SK-N-SH treated with all-trans-retinoic acid at 6 μM for 48 hours (cell line): ENCODE measurements around the gene UNC93B1.

Experiments used
- BACH2 ChIP-seq: fragments of 250-450 bp; sonication (Bioruptor Pico); IDR thresholded peaks from 2 replicates; pipeline ENCODE4 v1.9.0; 2021; ENCODE audit warnings: mild to moderate bottlenecking, borderline replicate concordance
- GLIS3 ChIP-seq: fragments of 250-450 bp; sonication (Bioruptor Pico); IDR thresholded peaks from 2 replicates; pipeline ENCODE4 v1.5.0; 2020; ENCODE audit warnings: mild to moderate bottlenecking, moderate library complexity
- PATZ1 ChIP-seq: fragments of 250-450 bp; sonication (Bioruptor Pico); IDR thresholded peaks from 2 replicates; pipeline ENCODE4 v1.8.0; 2020; ENCODE audit warnings: mild to moderate bottlenecking, moderate library complexity, borderline replicate concordance

DNA sequence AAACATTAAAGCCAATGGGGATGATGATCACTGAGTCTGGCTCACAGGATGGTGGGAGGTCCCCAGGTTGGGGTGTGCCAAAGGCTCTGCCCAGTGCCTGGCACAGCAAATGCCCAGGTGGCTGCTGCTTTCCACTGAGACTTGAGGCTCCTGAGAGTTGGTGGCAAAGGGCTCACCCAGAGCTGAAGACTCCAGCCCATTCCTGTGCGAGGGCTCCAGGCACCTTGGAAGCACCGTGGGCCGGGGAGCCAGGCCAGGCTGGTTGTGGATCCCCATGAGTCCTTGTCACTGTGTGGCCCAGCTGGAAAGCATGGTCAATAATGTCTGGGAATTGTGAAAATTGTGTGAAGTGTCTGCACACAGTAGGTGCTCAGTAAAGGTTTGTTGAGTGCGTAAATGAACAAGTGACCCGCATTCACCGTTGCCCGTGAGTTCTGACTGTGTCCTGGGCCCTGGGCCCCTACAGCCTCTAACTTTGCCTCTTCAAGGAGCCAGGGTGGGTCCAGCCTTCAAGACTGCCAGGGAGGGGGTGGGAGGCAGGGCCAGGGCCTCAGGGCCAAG, 2.8 kb upstream of the UNC93B1 start:
- TF ChIP-seq BACH2 (CRISPR knock-in tag), result no peak
- no peak for TF ChIP-seq GLIS3 (CRISPR knock-in tag)
- no peak for TF ChIP-seq PATZ1 (CRISPR knock-in tag)
